ENCODE results near the gene SMS. TPM values are rescaled to one million over a fixed set of nuclear protein-coding genes. Genes with fewer than 3 reads are reported as not detected.

SMS gene
- total RNA-seq, 2 experiments from 2014 or later: 64.9 to 86.3 TPM

- DNase-seq (ENCODE audit: low spot score): no peak
- no peaks in the 10 kb centered on the region for H4K20me1 ChIP-seq (ENCODE audit: insufficient read depth, low read length)
- H2AFZ ChIP-seq (ENCODE audit: low read length): no peak overlapping the region
- no peaks in the 10 kb centered on the region for H3K9me2 ChIP-seq (ENCODE audit: insufficient read depth, low read length)
- POLR2A ChIA-PET: no interaction called here
- no TSS peak for BruUV-seq (replicated peaks)
- H3K79me2 ChIP-seq (ENCODE audit: insufficient read depth, low read depth, low read length): no peaks in the 10 kb centered on the region
- H3K36me3 ChIP-seq (ENCODE audit: insufficient read depth, low read length): no peaks in the 10 kb centered on the region
- H3K4me2 ChIP-seq (ENCODE audit: low read length): no peak overlapping the region
- TF ChIP-seq EZH2phosphoT487 (IDR thresholded peaks at IDR 0.05; ENCODE audit: borderline replicate concordance, low read depth, low read length) (no peak), CTCF (conservative IDR thresholded peaks at IDR 0.05; ENCODE audit: low read length) (no peak)
- H3K4me1 ChIP-seq (ENCODE audit: insufficient read depth, low read length, poor library complexity, severe bottlenecking): no peaks in the 10 kb centered on the region
- H3K4me3 ChIP-seq (ENCODE audit: low read depth, low read length, poor library complexity, severe bottlenecking): no peak overlapping the region
- no peak overlapping the region for H3K27ac ChIP-seq (ENCODE audit: low read depth, low read length, poor library complexity, severe bottlenecking)
- CTCF ChIA-PET (ENCODE audit: unreplicated experiment): no interaction called here
- intact Hi-C loops (cut with micrococcal nuclease; ENCODE audit: unreplicated experiment): no loop called here
- H3K9me3 ChIP-seq (ENCODE audit: low read length): no peaks in the 10 kb centered on the region
Measured at GRCh38 chrX:22012051-22012450, 71.5 kb downstream of the SMS start.

GRCh38 chrX:22012931-22013330 is 72.4 kb downstream of the SMS start:
- Histone ChIP-seq H3K9me2 (ENCODE audit: insufficient read depth, low read length) (no peaks in the 10 kb centered on the region), H2AFZ (ENCODE audit: low read length) (no peak overlapping the region), H3K27ac (ENCODE audit: low read depth, low read length, poor library complexity, severe bottlenecking) (no peak overlapping the region), H3K9me3 (ENCODE audit: low read length) (no peaks in the 10 kb centered on the region), H3K36me3 (ENCODE audit: insufficient read depth, low read length) (no peaks in the 10 kb centered on the region), H4K20me1 (ENCODE audit: insufficient read depth, low read length) (no peaks in the 10 kb centered on the region), H3K4me2 (ENCODE audit: low read length) (no peak overlapping the region), H3K4me1 (ENCODE audit: insufficient read depth, low read length, poor library complexity, severe bottlenecking) (no peaks in the 10 kb centered on the region), H3K4me3 (ENCODE audit: low read depth, low read length, poor library complexity, severe bottlenecking) (no peak overlapping the region), H3K79me2 (ENCODE audit: insufficient read depth, low read depth, low read length) (no peaks in the 10 kb centered on the region)
- POLR2A ChIA-PET: no interaction called here
- intact Hi-C loops (cut with micrococcal nuclease; ENCODE audit: unreplicated experiment): no loop called here
- no TSS peak for BruUV-seq (replicated peaks)
- TF ChIP-seq CTCF (conservative IDR thresholded peaks at IDR 0.05; ENCODE audit: low read length) (no peak), EZH2phosphoT487 (IDR thresholded peaks at IDR 0.05; ENCODE audit: borderline replicate concordance, low read depth, low read length) (no peak)
- CTCF ChIA-PET (ENCODE audit: unreplicated experiment): no interaction called here
- no peak for DNase-seq (ENCODE audit: low spot score)

GRCh38 chrX:22015139-22015750 is 74.7 kb downstream of the SMS start:
- Histone ChIP-seq H4K20me1 (ENCODE audit: insufficient read depth, low read length) (no peaks in the 10 kb centered on the region), H3K9me2 (ENCODE audit: insufficient read depth, low read length) (no peaks in the 10 kb centered on the region), H3K27ac (ENCODE audit: low read depth, low read length, poor library complexity, severe bottlenecking) (no peak overlapping the region), H3K36me3 (ENCODE audit: insufficient read depth, low read length) (no peaks in the 10 kb centered on the region), H2AFZ (ENCODE audit: low read length) (no peak overlapping the region), H3K9me3 (ENCODE audit: low read length) (no peaks in the 10 kb centered on the region), H3K4me2 (ENCODE audit: low read length) (no peak overlapping the region), H3K4me1 (ENCODE audit: insufficient read depth, low read length, poor library complexity, severe bottlenecking) (no peaks in the 10 kb centered on the region), H3K79me2 (ENCODE audit: insufficient read depth, low read depth, low read length) (no peaks in the 10 kb centered on the region), H3K4me3 (ENCODE audit: low read depth, low read length, poor library complexity, severe bottlenecking) (no peak overlapping the region)
- DNase-seq (ENCODE audit: low spot score): no peak
- TF ChIP-seq EZH2phosphoT487 (IDR thresholded peaks at IDR 0.05; ENCODE audit: borderline replicate concordance, low read depth, low read length) (no peak), CTCF (conservative IDR thresholded peaks at IDR 0.05; ENCODE audit: low read length) (no peak)
- ChIA-PET POLR2A (interaction anchor here (0.5 kb wide), 1 partner anchor 55 kb away, joined by 3 read pairs; no protein-coding TSS in a partner anchor), CTCF (ENCODE audit: unreplicated experiment) (no interaction called here)
- no TSS peak for BruUV-seq (replicated peaks)
- intact Hi-C loops (cut with micrococcal nuclease; ENCODE audit: unreplicated experiment): no loop called here

Measured in OCI-LY7 (cell line).